ENCODE measurements around the gene EGFR. TPM values are rescaled to one million over a fixed set of nuclear protein-coding genes. Genes with fewer than 3 reads are reported as not detected.

EGFR gene
- total RNA-seq, 3 donors from 2014 or later, result 63.6 to 96.3 (median 72.5) TPM

DNA sequence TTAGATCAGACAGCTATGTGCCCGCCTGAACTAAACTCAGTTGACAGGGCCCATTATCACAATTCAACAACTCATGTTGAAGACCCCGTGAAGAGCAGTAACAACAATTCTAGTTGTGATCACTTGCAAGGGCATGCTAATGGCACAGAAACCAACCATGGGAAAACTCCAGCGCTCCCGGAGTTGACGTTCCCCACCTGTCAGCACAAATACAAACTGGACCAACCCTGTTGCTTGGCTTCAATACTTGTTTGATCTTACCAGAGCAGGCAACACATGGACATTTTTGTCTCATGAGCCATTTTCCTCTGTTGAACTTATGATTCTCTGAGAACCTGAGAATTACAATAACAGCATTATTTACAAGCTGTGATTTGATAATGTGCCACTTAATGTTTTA is 227.4 kb downstream of the EGFR start:
- no peak for ATAC-seq
- no peak for DNase-seq
- TF ChIP-seq, protein P1, sequence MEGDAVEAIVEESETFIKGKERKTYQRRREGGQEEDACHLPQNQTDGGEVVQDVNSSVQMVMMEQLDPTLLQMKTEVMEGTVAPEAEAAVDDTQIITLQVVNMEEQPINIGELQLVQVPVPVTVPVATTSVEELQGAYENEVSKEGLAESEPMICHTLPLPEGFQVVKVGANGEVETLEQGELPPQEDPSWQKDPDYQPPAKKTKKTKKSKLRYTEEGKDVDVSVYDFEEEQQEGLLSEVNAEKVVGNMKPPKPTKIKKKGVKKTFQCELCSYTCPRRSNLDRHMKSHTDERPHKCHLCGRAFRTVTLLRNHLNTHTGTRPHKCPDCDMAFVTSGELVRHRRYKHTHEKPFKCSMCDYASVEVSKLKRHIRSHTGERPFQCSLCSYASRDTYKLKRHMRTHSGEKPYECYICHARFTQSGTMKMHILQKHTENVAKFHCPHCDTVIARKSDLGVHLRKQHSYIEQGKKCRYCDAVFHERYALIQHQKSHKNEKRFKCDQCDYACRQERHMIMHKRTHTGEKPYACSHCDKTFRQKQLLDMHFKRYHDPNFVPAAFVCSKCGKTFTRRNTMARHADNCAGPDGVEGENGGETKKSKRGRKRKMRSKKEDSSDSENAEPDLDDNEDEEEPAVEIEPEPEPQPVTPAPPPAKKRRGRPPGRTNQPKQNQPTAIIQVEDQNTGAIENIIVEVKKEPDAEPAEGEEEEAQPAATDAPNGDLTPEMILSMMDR (IDR thresholded peaks at IDR 0.05), result no peak
- Histone ChIP-seq H3K36me3 (ENCODE audit: low read depth) (no peaks in the 10 kb centered on the region), H3K9me3 (no peaks in the 10 kb centered on the region), H3K4me1 (ENCODE audit: low read depth) (no peaks in the 10 kb centered on the region), H3K4me3 (no peak overlapping the region)
- intact Hi-C loops (cut with DNase I, micrococcal nuclease), result no loop called here

DNA sequence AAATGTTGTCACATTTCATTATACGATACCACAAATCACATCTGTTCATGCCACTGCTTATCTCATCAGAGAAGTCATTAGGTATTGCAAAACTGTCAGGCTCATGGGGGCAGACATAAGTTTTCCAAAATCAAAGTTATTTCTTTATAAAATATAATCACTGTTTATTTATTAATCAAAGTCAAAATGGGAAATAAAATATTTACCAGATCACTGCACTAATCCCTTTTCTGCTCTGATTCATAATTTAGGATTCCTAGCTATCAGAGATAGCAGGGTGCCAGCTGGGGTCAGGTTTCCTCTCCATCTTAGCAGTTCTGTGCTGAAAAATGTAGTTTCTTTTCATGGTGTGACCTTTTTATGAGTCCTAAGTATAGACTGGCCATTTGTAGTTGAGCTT is 228.6 kb downstream of the EGFR start:
- TF ChIP-seq, protein P1 (IDR thresholded peaks at IDR 0.05), result no peak

DNA sequence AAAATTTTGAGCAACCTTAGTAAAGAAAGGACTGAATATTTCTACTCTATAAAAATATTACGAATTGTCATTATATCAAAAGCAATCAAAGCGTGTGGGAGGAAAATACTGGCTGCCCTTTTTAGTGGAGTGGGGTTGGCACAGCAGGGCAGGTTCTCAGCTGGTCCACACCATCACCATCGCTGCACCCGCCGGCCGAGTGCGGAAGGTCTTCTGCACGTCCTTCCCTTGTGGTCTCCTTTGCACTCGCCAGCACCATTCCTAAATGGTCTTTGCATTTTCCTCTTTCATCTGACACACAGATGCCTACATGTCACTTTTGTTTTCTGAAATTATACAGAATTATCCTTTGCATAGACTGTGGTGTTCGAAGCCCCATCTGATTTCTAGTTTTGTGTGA is 229.7 kb downstream of the EGFR start:
- Histone ChIP-seq H3K9me3 (no peaks in the 10 kb centered on the region), H3K4me3 (no peak overlapping the region), H3K36me3 (ENCODE audit: low read depth) (no peaks in the 10 kb centered on the region), H3K4me1 (ENCODE audit: low read depth) (no peaks in the 10 kb centered on the region)
- TF ChIP-seq, protein P1 (IDR thresholded peaks at IDR 0.05), result no peak
- intact Hi-C loops (cut with DNase I, micrococcal nuclease), result no loop called here
- DNase-seq (no peak), ATAC-seq (no peak)

More for the DNA sequence above, 228.6 kb downstream of the EGFR start:
- Histone ChIP-seq H3K36me3 (ENCODE audit: low read depth) (no peaks in the 10 kb centered on the region), H3K4me1 (ENCODE audit: low read depth) (no peaks in the 10 kb centered on the region), H3K9me3 (no peaks in the 10 kb centered on the region), H3K4me3 (no peak overlapping the region)
- DNase-seq, result no peak
- intact Hi-C loops (cut with DNase I, micrococcal nuclease), result no loop called here
- no peak for ATAC-seq

DNA sequence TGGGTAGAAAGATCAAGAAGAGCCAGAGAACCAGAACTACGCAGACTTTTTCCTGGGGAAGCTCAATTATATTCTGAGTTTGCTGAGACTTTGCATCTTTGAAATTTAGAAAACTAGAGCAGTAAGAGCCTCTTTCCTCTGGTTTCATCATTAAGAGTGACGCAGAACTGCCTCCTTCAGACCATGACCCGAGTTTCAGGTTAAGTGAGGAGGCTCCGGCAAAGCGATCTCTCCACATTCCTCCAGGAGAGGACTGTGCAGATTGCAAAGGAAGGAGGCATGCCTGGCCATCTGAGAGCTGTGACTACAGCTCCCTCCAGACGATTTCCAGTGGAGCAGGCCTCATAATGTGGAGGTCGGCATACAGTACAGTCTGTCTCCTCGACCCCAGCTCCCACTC is 230.5 kb downstream of the EGFR start:
- ATAC-seq, result no peak
- DNase-seq, result no peak
- H3K36me3 ChIP-seq (ENCODE audit: low read depth), result no peaks in the 10 kb centered on the region
- peaks cover 2% of the 10 kb centered on the region for H3K4me1 ChIP-seq (ENCODE audit: low read depth)
- TF ChIP-seq, protein P1 (IDR thresholded peaks at IDR 0.05), result no peak
- intact Hi-C loops (cut with DNase I, micrococcal nuclease), result no loop called here
- no peaks in the 10 kb centered on the region for H3K9me3 ChIP-seq
- H3K4me3 ChIP-seq, result no peak overlapping the region

DNA sequence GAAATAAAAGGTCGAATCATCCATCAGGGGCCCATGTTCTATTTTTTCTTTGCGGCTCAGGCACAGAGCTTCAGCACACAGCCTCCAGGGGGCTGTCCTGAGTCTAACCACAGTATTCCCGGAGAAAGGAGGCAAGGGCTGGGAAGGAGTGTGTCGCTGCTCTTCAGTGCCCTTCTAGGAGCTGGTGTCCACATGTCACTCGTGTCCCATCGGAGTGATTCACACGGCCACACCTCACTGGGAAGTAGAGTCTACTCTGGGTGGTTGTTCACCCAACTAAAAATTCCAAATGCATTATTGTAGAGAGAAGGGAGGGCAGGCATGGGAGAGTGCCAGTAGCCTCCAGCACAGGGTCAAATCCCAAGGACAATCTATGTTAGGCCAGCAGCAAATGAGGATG is 231.5 kb downstream of the EGFR start:
- H3K4me1 ChIP-seq (ENCODE audit: low read depth), result peaks cover 5% of the 10 kb centered on the region
- H3K4me3 ChIP-seq, result no peak overlapping the region
- no peaks in the 10 kb centered on the region for H3K36me3 ChIP-seq (ENCODE audit: low read depth)
- DNase-seq (peak in 2 of 3 donors; percentile 60 to 71), ATAC-seq (peak; percentile 45)
- intact Hi-C loops (cut with DNase I, micrococcal nuclease), result no loop called here
- TF ChIP-seq, protein P1 (IDR thresholded peaks at IDR 0.05), result peak; percentile 54
- H3K9me3 ChIP-seq, result no peaks in the 10 kb centered on the region

DNA sequence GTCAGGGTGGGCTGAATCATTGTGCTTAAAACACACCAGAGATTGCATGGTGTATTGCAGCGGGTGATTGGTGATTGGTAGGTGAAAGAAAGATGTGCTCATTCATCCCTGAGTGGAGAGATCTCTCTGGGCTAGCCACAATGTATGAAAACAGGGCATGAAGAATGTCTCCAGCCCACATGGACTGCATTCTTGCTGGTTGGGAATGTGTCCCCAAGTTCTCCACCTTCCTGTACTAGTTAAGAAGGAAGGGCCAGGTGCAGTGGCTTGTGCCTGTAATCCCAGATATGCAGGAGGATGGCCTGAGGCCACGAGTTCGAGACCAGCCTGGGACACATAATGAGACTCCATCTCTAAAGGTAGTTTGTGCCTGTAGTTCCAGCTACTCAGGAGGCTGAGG is 232.5 kb downstream of the EGFR start:
- no peak overlapping the region for H3K4me3 ChIP-seq
- no peak for DNase-seq
- H3K4me1 ChIP-seq (ENCODE audit: low read depth), result peaks cover 5% of the 10 kb centered on the region
- TF ChIP-seq, protein P1 (IDR thresholded peaks at IDR 0.05), result no peak
- no peak for ATAC-seq
- H3K36me3 ChIP-seq (ENCODE audit: low read depth), result no peaks in the 10 kb centered on the region
- no peaks in the 10 kb centered on the region for H3K9me3 ChIP-seq
- intact Hi-C loops (cut with DNase I, micrococcal nuclease), result no loop called here
